Liver (tissue), 3 donors: ENCODE measurements around the gene ERGIC3.

Experiments
- EGR1 ChIP-seq, 2 donors: IDR thresholded peaks; 2 replicates each; pipeline ENCODE4 v1.6.1; 2016 to 2018; ENCODE audit warnings: antibody characterized with exemption in 2 of 2, low read depth in 2 of 2
- FOXA1 ChIP-seq: IDR thresholded peaks from 2 replicates; pipeline ENCODE4 v1.6.1; 2016; ENCODE audit warnings: antibody characterized with exemption
- GABPA ChIP-seq, 2 donors: IDR thresholded peaks in 1 of 2; conservative IDR thresholded peaks in 1 of 2; 2 replicates each; pipeline ENCODE4 v1.6.1; 2016; ENCODE audit warnings: antibody characterized with exemption in 2 of 2, mild to moderate bottlenecking in 1 of 2, moderate library complexity in 1 of 2
- JUND ChIP-seq, 2 donors: IDR thresholded peaks; 2 replicates each; pipeline ENCODE4 v1.6.1; 2016; ENCODE audit warnings: antibody characterized with exemption in 2 of 2
- MAX ChIP-seq: IDR thresholded peaks from 2 replicates; pipeline ENCODE4 v1.6.1; 2016; ENCODE audit warnings: antibody characterized with exemption
- RXRA ChIP-seq, 2 donors: IDR thresholded peaks; 2 replicates each; pipeline ENCODE4 v1.6.1; 2017 to 2018; ENCODE audit warnings: antibody characterized with exemption in 2 of 2, mild to moderate bottlenecking in 1 of 2
- TAF1 ChIP-seq: conservative IDR thresholded peaks from 2 replicates; pipeline ENCODE4 v1.6.1; 2016; ENCODE audit warnings: antibody characterized with exemption, mild to moderate bottlenecking
- TF ChIP-seq, protein P1 (sequence below): fragments of 150-350 bp; IDR thresholded peaks from 2 replicates; pipeline ENCODE4 v1.5.1; 2017; ENCODE audit warnings: improper control_type of control experiment, low read depth, low read length; ENCODE audit not compliant: missing input control
- TF ChIP-seq, protein P2 (sequence below): IDR thresholded peaks from 2 replicates; pipeline ENCODE4 v1.6.1; 2016; ENCODE audit warnings: antibody characterized with exemption, mild to moderate bottlenecking
- donor health status: healthy.
- donor health status: healthy.

DNA sequence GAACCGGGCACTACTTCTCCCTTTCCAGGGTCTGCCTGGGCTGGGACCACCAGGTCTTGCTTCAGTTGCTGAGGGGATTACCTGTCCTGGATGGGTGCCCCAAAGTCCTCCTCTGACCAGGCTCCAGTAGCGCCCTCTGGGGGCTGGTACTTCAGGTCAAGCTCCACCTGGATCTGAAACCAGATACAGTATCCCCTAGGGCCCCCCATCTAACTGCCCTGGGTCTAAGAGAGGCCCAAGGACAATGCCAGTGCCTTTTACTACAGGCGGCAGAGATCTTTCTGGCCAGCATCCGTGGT lies 62.5 kb downstream of the ERGIC3 start:
- TF ChIP-seq FOXA1 (no peak), MAX (no peak), JUND (IDR thresholded peaks at IDR 0.05) (no peak), TAF1 (no peak), RXRA (IDR thresholded peaks at IDR 0.05) (no peak), EGR1 (IDR thresholded peaks at IDR 0.05; ENCODE audit: low read depth in 2 of 2) (no peak), GABPA (IDR thresholded peaks at IDR 0.05 in 1 of 2, conservative IDR thresholded peaks at IDR 0.05 in 1 of 2) (no peak)
- TF ChIP-seq, protein P1, sequence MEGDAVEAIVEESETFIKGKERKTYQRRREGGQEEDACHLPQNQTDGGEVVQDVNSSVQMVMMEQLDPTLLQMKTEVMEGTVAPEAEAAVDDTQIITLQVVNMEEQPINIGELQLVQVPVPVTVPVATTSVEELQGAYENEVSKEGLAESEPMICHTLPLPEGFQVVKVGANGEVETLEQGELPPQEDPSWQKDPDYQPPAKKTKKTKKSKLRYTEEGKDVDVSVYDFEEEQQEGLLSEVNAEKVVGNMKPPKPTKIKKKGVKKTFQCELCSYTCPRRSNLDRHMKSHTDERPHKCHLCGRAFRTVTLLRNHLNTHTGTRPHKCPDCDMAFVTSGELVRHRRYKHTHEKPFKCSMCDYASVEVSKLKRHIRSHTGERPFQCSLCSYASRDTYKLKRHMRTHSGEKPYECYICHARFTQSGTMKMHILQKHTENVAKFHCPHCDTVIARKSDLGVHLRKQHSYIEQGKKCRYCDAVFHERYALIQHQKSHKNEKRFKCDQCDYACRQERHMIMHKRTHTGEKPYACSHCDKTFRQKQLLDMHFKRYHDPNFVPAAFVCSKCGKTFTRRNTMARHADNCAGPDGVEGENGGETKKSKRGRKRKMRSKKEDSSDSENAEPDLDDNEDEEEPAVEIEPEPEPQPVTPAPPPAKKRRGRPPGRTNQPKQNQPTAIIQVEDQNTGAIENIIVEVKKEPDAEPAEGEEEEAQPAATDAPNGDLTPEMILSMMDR: no peak
- TF ChIP-seq, protein P2, sequence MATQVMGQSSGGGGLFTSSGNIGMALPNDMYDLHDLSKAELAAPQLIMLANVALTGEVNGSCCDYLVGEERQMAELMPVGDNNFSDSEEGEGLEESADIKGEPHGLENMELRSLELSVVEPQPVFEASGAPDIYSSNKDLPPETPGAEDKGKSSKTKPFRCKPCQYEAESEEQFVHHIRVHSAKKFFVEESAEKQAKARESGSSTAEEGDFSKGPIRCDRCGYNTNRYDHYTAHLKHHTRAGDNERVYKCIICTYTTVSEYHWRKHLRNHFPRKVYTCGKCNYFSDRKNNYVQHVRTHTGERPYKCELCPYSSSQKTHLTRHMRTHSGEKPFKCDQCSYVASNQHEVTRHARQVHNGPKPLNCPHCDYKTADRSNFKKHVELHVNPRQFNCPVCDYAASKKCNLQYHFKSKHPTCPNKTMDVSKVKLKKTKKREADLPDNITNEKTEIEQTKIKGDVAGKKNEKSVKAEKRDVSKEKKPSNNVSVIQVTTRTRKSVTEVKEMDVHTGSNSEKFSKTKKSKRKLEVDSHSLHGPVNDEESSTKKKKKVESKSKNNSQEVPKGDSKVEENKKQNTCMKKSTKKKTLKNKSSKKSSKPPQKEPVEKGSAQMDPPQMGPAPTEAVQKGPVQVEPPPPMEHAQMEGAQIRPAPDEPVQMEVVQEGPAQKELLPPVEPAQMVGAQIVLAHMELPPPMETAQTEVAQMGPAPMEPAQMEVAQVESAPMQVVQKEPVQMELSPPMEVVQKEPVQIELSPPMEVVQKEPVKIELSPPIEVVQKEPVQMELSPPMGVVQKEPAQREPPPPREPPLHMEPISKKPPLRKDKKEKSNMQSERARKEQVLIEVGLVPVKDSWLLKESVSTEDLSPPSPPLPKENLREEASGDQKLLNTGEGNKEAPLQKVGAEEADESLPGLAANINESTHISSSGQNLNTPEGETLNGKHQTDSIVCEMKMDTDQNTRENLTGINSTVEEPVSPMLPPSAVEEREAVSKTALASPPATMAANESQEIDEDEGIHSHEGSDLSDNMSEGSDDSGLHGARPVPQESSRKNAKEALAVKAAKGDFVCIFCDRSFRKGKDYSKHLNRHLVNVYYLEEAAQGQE: no peak
